ENCODE results near the gene ABCA9. TPM values are rescaled to one million over a fixed set of nuclear protein-coding genes. Genes with fewer than 3 reads are reported as not detected.
"Not testable (repeated sequence)": the region's sequence is repeated elsewhere in the genome, so short reads cannot be mapped to it uniquely, and the experiment has no call there.

The ABCA9 gene
- polyA plus RNA-seq, 3 donors, result 0.02 to 0.49 TPM; not detected in 1

DNA sequence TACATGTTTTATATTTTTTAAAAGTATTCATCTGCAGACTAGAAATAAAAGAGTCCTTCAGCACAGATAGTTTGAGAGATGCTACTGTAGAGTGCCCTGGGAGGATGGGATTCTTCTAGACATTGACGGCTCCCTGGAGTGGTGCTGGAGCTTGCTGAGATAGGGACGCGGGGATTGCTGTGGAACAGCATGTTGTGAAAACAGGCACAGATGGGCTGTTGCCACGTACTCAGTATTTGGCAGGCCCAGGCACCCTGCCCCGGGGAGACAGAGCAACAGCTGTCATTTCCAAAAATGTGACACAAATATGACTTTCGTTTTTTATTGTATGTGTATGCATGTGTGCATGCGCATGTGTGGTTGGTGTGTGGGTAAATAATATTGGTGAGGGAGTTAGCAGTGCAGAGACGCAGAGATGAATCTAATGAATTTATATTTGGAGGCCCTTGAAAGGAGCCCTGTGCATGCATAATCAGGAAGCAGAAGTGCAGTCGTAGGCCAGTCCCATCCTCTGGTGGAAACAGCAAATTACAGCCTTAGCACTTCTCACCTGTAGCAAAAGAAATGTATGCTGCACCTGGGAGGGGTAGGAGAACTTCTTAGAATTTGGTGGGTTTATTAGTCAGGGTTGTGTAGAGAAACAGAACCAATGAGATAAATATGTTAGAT lies 99.4 kb downstream of the ABCA9 start:
- H3K36me3 ChIP-seq (replicated peaks in 1 of 2; ENCODE audit: control insufficient read depth in 1 of 2, insufficient read depth in 2 of 2, low read length in 2 of 2), result no peaks in the 10 kb centered on the region
- DNase-seq, result no peak
- no peaks in the 10 kb centered on the region for H4K20me1 ChIP-seq (ENCODE audit: insufficient read depth, low read length)
- H3K4me2 ChIP-seq (replicated peaks; ENCODE audit: extremely low read depth, low read length, poor library complexity, severe bottlenecking), result no peak overlapping the region
- no peaks in the 10 kb centered on the region for H3K79me2 ChIP-seq (ENCODE audit: insufficient read depth, low read length)
- H3K4me1 Mint-ChIP-seq, result no peaks in the 10 kb centered on the region
- intact Hi-C loops (cut with micrococcal nuclease), result no loop called here
- WGBS (ENCODE audit: insufficient coverage), result 88% methylated on average over 8 of the region's 9 CpGs
- no peaks in the 10 kb centered on the region for H3K4me1 ChIP-seq (ENCODE audit: control insufficient read depth in 1 of 2, insufficient read depth in 2 of 2, low read length in 2 of 2)
- H3K9ac ChIP-seq (ENCODE audit: insufficient read depth, low read length, poor library complexity, severe bottlenecking), result no peak overlapping the region
- H2AFZ ChIP-seq (ENCODE audit: insufficient read depth, low read depth, low read length, poor library complexity, severe bottlenecking), result peak overlapping the region; percentile 36
- no peak overlapping the region for H3K4me3 Mint-ChIP-seq
- TF ChIP-seq, protein P1, sequence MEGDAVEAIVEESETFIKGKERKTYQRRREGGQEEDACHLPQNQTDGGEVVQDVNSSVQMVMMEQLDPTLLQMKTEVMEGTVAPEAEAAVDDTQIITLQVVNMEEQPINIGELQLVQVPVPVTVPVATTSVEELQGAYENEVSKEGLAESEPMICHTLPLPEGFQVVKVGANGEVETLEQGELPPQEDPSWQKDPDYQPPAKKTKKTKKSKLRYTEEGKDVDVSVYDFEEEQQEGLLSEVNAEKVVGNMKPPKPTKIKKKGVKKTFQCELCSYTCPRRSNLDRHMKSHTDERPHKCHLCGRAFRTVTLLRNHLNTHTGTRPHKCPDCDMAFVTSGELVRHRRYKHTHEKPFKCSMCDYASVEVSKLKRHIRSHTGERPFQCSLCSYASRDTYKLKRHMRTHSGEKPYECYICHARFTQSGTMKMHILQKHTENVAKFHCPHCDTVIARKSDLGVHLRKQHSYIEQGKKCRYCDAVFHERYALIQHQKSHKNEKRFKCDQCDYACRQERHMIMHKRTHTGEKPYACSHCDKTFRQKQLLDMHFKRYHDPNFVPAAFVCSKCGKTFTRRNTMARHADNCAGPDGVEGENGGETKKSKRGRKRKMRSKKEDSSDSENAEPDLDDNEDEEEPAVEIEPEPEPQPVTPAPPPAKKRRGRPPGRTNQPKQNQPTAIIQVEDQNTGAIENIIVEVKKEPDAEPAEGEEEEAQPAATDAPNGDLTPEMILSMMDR (IDR thresholded peaks at IDR 0.05), result no peak
- no peaks in the 10 kb centered on the region for H3K36me3 Mint-ChIP-seq
- no peak overlapping the region for H3K4me3 ChIP-seq (replicated peaks in 1 of 3; ENCODE audit: low read depth in 2 of 3, low read length in 3 of 3)
- no peaks in the 10 kb centered on the region for H3K27me3 Mint-ChIP-seq (ENCODE audit: low read depth in 3 of 3)
- H3K27me3 ChIP-seq (ENCODE audit: control insufficient read depth in 2 of 2, insufficient read depth in 2 of 2, low read length in 2 of 2), result no peaks in the 10 kb centered on the region
- H3K27ac ChIP-seq (ENCODE audit: low read depth in 1 of 2, low read length in 2 of 2), result no peak overlapping the region
- peaks cover 0 to 3% of the 10 kb centered on the region in 2 donors for H3K9me3 ChIP-seq (replicated peaks in 1 of 2; ENCODE audit: control insufficient read depth in 1 of 2, insufficient read depth in 1 of 2, low read length in 2 of 2)
- H3K9me3 Mint-ChIP-seq, result peaks cover under 1 to 8% (median 5%) of the 10 kb centered on the region in 7 donors
- peak overlapping the region in 1 of 7 donors; percentile 1 for H3K27ac Mint-ChIP-seq

DNA sequence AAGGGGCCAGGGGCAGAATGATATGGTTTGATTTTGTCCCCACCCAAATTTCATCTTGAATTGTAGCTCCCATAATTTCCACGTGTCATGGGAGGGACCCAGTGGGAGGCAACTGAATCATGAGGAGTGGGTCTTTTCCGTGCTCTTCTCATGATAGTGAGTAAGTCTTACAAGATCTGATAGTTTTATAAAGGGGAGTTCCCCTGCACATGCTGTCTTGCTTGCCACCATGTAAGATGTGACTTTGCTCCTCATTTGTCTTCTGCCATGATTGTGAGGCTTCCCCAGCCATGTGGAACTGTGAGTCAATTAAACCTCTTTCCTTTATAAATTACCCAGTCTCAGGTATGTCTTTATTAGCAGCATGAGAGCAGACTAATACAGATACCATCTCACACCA lies 101.6 kb downstream of the ABCA9 start:
- intact Hi-C loops (cut with micrococcal nuclease); H4K20me1 ChIP-seq (ENCODE audit: insufficient read depth, low read length); H3K36me3 Mint-ChIP-seq; H3K4me3 ChIP-seq (replicated peaks in 1 of 3; ENCODE audit: low read depth in 2 of 3, low read length in 3 of 3); H3K9ac ChIP-seq (ENCODE audit: insufficient read depth, low read length, poor library complexity, severe bottlenecking); H3K27ac ChIP-seq (ENCODE audit: low read depth in 1 of 2, low read length in 2 of 2); H3K36me3 ChIP-seq (replicated peaks in 1 of 2; ENCODE audit: control insufficient read depth in 1 of 2, insufficient read depth in 2 of 2, low read length in 2 of 2); H3K4me1 Mint-ChIP-seq; H3K27me3 ChIP-seq (ENCODE audit: control insufficient read depth in 2 of 2, insufficient read depth in 2 of 2, low read length in 2 of 2); H3K4me2 ChIP-seq (replicated peaks; ENCODE audit: extremely low read depth, low read length, poor library complexity, severe bottlenecking); H2AFZ ChIP-seq (ENCODE audit: insufficient read depth, low read depth, low read length, poor library complexity, severe bottlenecking); DNase-seq; H3K79me2 ChIP-seq (ENCODE audit: insufficient read depth, low read length); H3K27ac Mint-ChIP-seq; H3K4me1 ChIP-seq (ENCODE audit: control insufficient read depth in 1 of 2, insufficient read depth in 2 of 2, low read length in 2 of 2); H3K4me3 Mint-ChIP-seq; H3K9me3 Mint-ChIP-seq; H3K9me3 ChIP-seq (replicated peaks in 1 of 2; ENCODE audit: control insufficient read depth in 1 of 2, insufficient read depth in 1 of 2, low read length in 2 of 2); H3K27me3 Mint-ChIP-seq (ENCODE audit: low read depth in 3 of 3): not testable (repeated sequence)
- WGBS (ENCODE audit: insufficient coverage), result 100% methylated on average over 1 of the region's 2 CpGs

Measured in CD14-positive monocyte (primary cell).